PC-3 (cell line): Measurements from ENCODE around the gene HOXC13.

Experiments
- CTCF ChIP-seq: fragments of 300-600 bp; sonication (generic); conservative IDR thresholded peaks from 2 replicates; pipeline ENCODE4 v1.5.1; 2017; ENCODE audit warnings: antibody characterized with exemption, low read depth, mild to moderate bottlenecking, low read length
- EZH2 ChIP-seq: fragments of 300-600 bp; sonication (generic); IDR thresholded peaks from one replicate; pipeline ENCODE4 v1.6.1; 2017; ENCODE audit warnings: antibody characterized with exemption, mild to moderate bottlenecking, low read length; ENCODE audit not compliant: unreplicated experiment

GRCh38 chr12:53949631-53950436, 11.2 kb downstream of the HOXC13 start:
- no peak for TF ChIP-seq CTCF
- no peak for TF ChIP-seq EZH2
